GM12878 (cell line): ENCODE results near the gene ULBP1. TPM values are rescaled to one million over a fixed set of nuclear protein-coding genes. Genes with fewer than 3 reads are reported as not detected.

Experiments
- BACH1 ChIP-seq: fragments of 450-650 bp; IDR thresholded peaks from 2 replicates; pipeline ENCODE4 v1.6.1; 2017; ENCODE audit warnings: mild to moderate bottlenecking, borderline replicate concordance
- CBFB ChIP-seq: IDR thresholded peaks from 2 replicates; pipeline ENCODE4 v1.6.1; 2016; ENCODE audit warnings: antibody characterized with exemption, low read depth
- CBX3 ChIP-seq: fragments of 200-600 bp; sonication (generic); IDR thresholded peaks from 2 replicates; pipeline ENCODE4 v1.6.1; 2016; ENCODE audit warnings: low read depth, borderline replicate concordance
- DPF2 ChIP-seq: fragments of 450-650 bp; IDR thresholded peaks from 2 replicates; pipeline ENCODE4 v1.6.1; 2017; ENCODE audit warnings: mild to moderate bottlenecking
- GABPA ChIP-seq: IDR thresholded peaks from 2 replicates; pipeline ENCODE4 v1.6.1; 2014; ENCODE audit warnings: antibody characterized with exemption, low read depth, mild to moderate bottlenecking, inconsistent platforms
- NFYA ChIP-seq: IDR thresholded peaks from 2 replicates; pipeline ENCODE4 v1.6.1; 2011; ENCODE audit warnings: low read depth, mild to moderate bottlenecking, low read length, improper control_type of control experiment, borderline replicate concordance
- PKNOX1 ChIP-seq: fragments of 450-650 bp; IDR thresholded peaks from 2 replicates; pipeline ENCODE4 v1.6.1; 2016; ENCODE audit warnings: mild to moderate bottlenecking
- POLR2AphosphoS5 ChIP-seq: IDR thresholded peaks from 2 replicates; pipeline ENCODE4 v1.6.1; 2011; ENCODE audit warnings: mild to moderate bottlenecking, low read length, inconsistent platforms
- RAD21 ChIP-seq: IDR thresholded peaks from 2 replicates; pipeline ENCODE4 v1.6.1; 2011; ENCODE audit warnings: mild to moderate bottlenecking, low read depth, low read length, moderate library complexity; ENCODE audit not compliant: insufficient read depth
- RAD51 ChIP-seq: fragments of 450-650 bp; IDR thresholded peaks from 2 replicates; pipeline ENCODE4 v1.6.1; 2016; ENCODE audit warnings: moderate library complexity, mild to moderate bottlenecking, inconsistent platforms
- USF2 ChIP-seq: IDR thresholded peaks from 2 replicates; pipeline ENCODE4 v1.6.1; 2011; ENCODE audit warnings: low read depth, low read length, improper control_type of control experiment, borderline replicate concordance
- ZBTB4 ChIP-seq: fragments of 450-650 bp; formaldehyde crosslinking; IDR thresholded peaks from 2 replicates; pipeline ENCODE4 v1.4.0; 2022; ENCODE audit warnings: mild to moderate bottlenecking, moderate library complexity
- ZZZ3 ChIP-seq: IDR thresholded peaks from 2 replicates; pipeline ENCODE4 v1.6.1; 2011; ENCODE audit warnings: low read depth; ENCODE audit not compliant: control insufficient read depth, insufficient read length
- polyA plus RNA-seq, 11 experiments: library from polyadenylated mRNA; depleted of rRNA in 4 of 11; unstranded in 6 of 11; stranded (reverse) in 5 of 11; fragments of >200 nt; fragmentation: Nextera tagmentation in 4 of 11; fragmentation: Illumina TruSeq in 1 of 11; extraction: Ambion mirVana in 4 of 11; extraction: Trizol in 1 of 11; gene quantifications; 1 replicate in 1 of 11; 2 replicates in 10 of 11; pipeline versions ENCODE4 v1.2.1 to v1.2.3, GENCODE V29; 2011 to 2016; ENCODE audit warnings: inconsistent platforms in 2 of 11, missing spikeins in 2 of 11, low read depth in 1 of 11
- total RNA-seq, 4 experiments: library from RNA; depleted of rRNA in 3 of 4; stranded (reverse); fragments of >200 nt in 3 of 4; fragmentation: Illumina TruSeq in 1 of 4; extraction: Trizol in 1 of 4; gene quantifications; 2 replicates each; pipeline versions ENCODE4 v1.2.1 to v1.2.3, GENCODE V29; 2013 to 2021
- TF ChIP-seq, protein P1 (sequence below): fragments of 450-650 bp; IDR thresholded peaks from 2 replicates; pipeline ENCODE4 v1.6.1; 2017; ENCODE audit warnings: mild to moderate bottlenecking
- TF ChIP-seq, protein P2 (sequence below): fragments of 450-650 bp; IDR thresholded peaks from 2 replicates; pipeline ENCODE4 v1.6.1; 2016; ENCODE audit warnings: mild to moderate bottlenecking, moderate library complexity, borderline replicate concordance
- TF ChIP-seq, protein P3 (sequence below): IDR thresholded peaks from 2 replicates; pipeline ENCODE4 v1.6.1; 2012; ENCODE audit warnings: low read depth, low read length, improper control_type of control experiment

ULBP1 gene
- total and polyA plus RNA-seq, 10 of the 15 experiments (the other 5 are each of a cell fraction or from before 2014, with no cell fraction given): 0.02 to 0.12 (median 0.04) TPM; not detected in 7

DNA sequence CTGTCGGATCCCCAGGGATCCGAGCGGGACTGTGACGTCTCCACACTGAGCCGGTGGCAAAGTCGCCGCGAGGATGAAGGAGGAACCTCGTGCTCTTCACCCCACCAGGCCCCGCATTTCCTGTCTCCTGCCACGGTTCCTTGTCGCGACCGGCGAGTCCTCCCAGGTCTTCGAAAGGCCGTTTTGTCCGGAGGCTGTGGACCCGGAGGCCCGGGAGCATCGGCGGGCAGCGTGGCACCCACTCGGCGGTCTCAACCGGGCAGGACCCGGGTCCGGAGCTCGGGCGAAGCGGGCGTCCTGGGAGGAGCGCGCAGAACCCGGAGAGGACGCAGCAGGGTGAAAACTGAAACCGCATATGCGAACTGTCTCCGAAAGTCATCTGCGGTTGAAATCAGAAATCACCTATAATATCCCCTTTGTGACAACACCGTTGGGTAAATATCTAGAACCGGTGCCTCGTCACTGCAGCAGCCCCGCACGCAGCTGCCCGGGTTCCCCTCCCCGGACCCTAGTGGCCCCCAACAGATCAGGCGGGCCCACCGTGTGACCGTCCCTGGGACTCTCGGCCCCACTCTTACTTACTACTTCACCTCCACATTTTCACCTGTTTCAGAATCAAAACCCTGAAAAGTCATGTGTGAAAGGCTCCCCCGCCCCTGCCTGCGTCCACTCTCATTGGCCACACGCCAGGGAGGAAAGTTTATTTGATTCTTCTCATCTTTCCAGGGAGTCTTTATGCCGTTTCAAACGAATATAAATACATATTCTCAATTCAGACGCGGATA, 25.0 kb upstream of the ULBP1 start (continued):
- no peak for TF ChIP-seq ZBTB4 (CRISPR knock-in tag)
- TF ChIP-seq USF2: no peak
- TF ChIP-seq DPF2: peak; percentile 85
- TF ChIP-seq CBX3: no peak
- TF ChIP-seq BACH1: peak; percentile 41; the same call in 1 of the 2 replicates
- no peak for TF ChIP-seq POLR2AphosphoS5
- no peak for TF ChIP-seq ZZZ3
- TF ChIP-seq GABPA: 0 out of 2 replicates have a peak, but pooled peaks have one; percentile 41
- TF ChIP-seq RAD51: no peak
- TF ChIP-seq, protein P1, sequence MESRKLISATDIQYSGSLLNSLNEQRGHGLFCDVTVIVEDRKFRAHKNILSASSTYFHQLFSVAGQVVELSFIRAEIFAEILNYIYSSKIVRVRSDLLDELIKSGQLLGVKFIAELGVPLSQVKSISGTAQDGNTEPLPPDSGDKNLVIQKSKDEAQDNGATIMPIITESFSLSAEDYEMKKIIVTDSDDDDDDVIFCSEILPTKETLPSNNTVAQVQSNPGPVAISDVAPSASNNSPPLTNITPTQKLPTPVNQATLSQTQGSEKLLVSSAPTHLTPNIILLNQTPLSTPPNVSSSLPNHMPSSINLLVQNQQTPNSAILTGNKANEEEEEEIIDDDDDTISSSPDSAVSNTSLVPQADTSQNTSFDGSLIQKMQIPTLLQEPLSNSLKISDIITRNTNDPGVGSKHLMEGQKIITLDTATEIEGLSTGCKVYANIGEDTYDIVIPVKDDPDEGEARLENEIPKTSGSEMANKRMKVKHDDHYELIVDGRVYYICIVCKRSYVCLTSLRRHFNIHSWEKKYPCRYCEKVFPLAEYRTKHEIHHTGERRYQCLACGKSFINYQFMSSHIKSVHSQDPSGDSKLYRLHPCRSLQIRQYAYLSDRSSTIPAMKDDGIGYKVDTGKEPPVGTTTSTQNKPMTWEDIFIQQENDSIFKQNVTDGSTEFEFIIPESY: no peak
- no peak for TF ChIP-seq RAD21
- TF ChIP-seq PKNOX1: peak; percentile 23; the same call in 1 of the 2 replicates
- peak; percentile 54; the same call in 1 of the 2 replicates for TF ChIP-seq CBFB
- TF ChIP-seq, protein P2, sequence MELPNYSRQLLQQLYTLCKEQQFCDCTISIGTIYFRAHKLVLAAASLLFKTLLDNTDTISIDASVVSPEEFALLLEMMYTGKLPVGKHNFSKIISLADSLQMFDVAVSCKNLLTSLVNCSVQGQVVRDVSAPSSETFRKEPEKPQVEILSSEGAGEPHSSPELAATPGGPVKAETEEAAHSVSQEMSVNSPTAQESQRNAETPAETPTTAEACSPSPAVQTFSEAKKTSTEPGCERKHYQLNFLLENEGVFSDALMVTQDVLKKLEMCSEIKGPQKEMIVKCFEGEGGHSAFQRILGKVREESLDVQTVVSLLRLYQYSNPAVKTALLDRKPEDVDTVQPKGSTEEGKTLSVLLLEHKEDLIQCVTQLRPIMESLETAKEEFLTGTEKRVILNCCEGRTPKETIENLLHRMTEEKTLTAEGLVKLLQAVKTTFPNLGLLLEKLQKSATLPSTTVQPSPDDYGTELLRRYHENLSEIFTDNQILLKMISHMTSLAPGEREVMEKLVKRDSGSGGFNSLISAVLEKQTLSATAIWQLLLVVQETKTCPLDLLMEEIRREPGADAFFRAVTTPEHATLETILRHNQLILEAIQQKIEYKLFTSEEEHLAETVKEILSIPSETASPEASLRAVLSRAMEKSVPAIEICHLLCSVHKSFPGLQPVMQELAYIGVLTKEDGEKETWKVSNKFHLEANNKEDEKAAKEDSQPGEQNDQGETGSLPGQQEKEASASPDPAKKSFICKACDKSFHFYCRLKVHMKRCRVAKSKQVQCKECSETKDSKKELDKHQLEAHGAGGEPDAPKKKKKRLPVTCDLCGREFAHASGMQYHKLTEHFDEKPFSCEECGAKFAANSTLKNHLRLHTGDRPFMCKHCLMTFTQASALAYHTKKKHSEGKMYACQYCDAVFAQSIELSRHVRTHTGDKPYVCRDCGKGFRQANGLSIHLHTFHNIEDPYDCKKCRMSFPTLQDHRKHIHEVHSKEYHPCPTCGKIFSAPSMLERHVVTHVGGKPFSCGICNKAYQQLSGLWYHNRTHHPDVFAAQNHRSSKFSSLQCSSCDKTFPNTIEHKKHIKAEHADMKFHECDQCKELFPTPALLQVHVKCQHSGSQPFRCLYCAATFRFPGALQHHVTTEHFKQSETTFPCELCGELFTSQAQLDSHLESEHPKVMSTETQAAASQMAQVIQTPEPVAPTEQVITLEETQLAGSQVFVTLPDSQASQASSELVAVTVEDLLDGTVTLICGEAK: no peak
- TF ChIP-seq NFYA: no peak
- TF ChIP-seq, protein P3, sequence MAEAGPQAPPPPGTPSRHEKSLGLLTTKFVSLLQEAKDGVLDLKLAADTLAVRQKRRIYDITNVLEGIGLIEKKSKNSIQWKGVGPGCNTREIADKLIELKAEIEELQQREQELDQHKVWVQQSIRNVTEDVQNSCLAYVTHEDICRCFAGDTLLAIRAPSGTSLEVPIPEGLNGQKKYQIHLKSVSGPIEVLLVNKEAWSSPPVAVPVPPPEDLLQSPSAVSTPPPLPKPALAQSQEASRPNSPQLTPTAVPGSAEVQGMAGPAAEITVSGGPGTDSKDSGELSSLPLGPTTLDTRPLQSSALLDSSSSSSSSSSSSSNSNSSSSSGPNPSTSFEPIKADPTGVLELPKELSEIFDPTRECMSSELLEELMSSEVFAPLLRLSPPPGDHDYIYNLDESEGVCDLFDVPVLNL: no peak
